ENCODE measurements around the gene TMEM69. TPM values are rescaled to one million over a fixed set of nuclear protein-coding genes. Genes with fewer than 3 reads are reported as not detected.
A peak's percentile ranks its signal among the peaks of the same experiment; 100 is the strongest.
"Not testable (repeated sequence)": the region's sequence is repeated elsewhere in the genome, so short reads cannot be mapped to it uniquely, and the experiment has no call there.

TMEM69 gene, protein sequence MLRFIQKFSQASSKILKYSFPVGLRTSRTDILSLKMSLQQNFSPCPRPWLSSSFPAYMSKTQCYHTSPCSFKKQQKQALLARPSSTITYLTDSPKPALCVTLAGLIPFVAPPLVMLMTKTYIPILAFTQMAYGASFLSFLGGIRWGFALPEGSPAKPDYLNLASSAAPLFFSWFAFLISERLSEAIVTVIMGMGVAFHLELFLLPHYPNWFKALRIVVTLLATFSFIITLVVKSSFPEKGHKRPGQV
- 9.3 and 13.1 TPM in 2 replicates for total RNA-seq

DNA sequence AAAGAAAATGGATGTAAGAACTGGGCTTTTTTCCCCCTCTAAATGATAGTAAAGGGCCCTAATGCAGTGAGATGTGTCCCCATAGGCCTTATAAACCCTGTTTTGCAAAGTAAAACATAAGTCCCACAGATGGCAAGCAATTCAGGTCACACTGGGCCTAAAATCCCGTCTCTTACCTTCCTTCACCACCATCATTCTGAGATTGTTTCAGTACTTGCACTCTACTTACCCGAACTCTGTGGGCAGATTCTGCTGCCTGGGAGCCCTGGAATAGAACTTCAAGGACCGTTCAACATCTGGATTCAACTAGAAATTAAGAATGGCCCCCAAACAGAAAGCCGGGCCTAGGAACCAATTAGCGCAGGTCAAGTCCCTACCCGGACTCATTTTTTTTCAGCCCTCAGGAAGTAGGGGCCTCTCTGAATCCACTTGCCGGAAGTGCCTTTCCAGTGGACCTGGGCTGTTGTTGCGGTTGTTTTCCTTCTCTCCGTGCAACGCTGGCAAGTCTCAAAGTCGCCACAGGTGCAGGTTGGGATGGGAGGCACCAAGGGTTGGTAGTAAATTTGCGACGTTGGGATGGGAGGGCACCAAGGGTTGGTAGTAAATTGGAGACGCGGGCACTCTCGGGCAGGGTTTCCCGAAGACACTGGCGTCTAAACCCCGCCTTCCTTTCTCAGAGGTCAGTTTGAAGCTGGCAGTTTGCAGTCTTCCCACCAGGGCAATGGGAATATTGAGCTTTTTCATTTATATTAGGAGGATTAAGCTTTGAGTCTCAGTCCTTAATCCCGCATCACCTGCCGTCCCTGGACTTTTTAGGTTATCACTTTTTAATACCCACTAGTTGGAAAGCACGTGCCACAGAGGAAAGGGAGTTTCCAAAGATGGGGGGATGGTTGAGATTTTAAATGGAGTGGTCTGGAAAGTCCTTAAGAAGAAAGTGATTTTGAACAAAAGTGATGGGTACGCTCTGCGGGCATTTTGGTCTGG is at the start of gene TMEM69:
TMEM69 (plus strand) TSS at position 428 of the 987 bp plus-strand sequence. CDS start 2,888 bp downstream, outside the sequence.
- peak; percentile 92 to 94 for DNase-seq (ENCODE audit: low read depth in 2 of 2)

DNA sequence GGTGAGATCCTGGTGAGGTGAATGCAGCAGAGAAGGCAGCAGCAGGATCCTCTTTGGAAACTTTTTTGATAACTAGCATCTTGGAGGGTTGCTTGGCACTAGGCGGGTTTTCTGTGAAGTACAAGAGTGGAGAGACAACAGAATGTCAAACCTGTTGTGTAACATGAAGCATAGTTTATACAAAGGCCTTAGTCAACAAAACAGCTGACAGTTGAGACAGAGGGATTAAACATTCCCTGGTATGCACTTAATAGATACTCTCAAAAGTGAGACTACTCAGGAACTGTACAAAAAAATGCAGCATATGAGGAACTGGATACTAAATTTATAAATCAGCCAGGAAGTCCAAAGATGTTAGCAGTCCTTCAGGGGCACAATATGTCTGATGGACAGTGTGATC is 47.7 kb upstream of the TMEM69 start:
- no peak for DNase-seq (ENCODE audit: low read depth in 2 of 2)

DNA sequence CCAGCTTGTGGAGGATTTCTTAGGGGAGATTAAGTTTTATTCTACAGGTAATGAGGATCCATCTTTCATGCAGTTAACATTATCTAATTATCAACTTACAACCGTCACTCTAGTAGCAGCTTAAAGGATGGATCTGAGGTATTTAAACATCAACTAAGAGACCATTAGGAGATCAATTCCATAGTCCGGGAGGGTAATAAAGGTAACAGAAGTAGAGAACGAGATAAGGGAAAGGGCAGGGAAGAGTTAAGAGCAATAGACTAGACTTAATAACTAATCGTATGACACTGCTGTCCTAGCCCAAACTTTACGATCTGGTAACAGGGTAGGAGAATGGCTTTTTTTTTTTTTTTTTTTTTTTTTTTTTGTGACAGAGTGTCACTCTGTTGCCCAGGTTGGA is 44.7 kb upstream of the TMEM69 start:
- no peak for DNase-seq (ENCODE audit: low read depth in 2 of 2)

DNA sequence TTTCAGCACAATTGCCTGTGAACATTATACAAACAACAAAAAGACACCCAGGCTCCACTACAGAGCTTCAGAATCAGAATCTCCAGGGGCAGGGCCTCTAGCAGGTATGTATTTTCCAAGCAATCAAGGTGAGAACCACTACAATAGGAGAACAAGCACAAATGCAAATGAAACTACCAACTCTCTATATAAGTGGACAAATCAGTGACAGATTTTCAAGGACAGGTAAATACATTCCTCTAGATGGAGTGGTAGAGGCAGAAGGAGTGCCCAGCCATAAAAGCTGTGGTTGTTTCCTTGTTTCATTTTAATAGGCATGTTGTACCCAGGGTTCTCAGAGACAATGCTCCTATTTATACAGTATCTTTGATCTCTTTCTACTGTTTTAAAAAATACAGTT is 44.0 kb upstream of the TMEM69 start:
- no peak for DNase-seq (ENCODE audit: low read depth in 2 of 2)

DNA sequence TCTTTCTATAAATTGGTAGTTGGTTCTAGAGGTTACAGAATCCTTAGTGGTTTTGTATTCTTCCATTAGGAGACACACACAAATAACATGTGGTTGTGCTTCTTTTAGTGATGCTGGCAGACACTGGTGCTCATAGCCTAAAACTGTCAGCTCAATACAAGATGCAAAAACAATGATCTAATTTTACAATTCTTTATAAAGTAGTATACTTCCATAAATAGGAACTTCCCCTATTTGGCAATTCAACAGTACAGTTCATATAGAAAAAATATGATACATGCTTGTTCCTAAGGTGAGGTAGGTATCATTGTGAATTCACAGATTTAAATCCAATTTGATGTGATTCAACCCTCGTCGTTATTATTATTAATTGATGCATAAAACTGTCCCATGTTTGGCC is 43.3 kb upstream of the TMEM69 start:
- DNase-seq (ENCODE audit: low read depth in 2 of 2) = no peak

DNA sequence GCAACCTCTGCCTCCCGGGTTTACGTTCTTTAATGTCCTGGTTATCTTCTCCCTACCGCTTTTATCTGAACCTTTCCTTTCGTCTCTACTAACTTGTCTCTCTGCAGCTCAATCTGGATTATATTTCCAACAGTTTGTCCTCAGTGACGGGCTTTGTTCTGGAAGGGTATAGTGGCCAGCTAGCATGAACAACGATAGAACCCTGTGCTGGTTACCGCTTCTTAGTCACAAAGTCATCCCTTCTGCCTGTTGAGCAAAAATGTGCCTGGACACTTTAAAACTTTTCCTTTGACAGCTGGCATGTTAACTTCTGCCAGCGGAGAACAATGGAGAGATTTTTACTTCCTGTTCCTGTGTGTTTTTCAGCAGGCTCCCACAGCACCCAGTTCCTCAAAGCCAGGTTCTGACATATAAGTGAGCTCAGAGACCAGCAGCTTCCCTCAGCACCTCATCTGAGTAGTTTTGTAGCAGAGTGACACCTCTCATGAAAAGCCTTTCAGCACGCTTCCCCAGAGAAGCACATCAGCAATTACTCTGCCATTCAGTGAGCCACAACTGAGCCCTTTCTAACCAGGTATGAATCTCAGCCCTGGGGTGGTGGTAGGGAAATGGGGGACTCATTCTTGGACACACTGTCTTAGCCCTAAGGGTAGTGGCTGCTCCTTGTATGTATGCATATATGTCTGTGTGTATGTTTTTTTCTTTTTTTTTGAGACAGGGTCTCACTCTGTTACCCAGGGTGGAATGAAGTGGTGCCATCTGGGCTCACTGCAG is 40.5 kb upstream of the TMEM69 start:
- DNase-seq (ENCODE audit: low read depth in 2 of 2) = peak; percentile 56 to 67

DNA sequence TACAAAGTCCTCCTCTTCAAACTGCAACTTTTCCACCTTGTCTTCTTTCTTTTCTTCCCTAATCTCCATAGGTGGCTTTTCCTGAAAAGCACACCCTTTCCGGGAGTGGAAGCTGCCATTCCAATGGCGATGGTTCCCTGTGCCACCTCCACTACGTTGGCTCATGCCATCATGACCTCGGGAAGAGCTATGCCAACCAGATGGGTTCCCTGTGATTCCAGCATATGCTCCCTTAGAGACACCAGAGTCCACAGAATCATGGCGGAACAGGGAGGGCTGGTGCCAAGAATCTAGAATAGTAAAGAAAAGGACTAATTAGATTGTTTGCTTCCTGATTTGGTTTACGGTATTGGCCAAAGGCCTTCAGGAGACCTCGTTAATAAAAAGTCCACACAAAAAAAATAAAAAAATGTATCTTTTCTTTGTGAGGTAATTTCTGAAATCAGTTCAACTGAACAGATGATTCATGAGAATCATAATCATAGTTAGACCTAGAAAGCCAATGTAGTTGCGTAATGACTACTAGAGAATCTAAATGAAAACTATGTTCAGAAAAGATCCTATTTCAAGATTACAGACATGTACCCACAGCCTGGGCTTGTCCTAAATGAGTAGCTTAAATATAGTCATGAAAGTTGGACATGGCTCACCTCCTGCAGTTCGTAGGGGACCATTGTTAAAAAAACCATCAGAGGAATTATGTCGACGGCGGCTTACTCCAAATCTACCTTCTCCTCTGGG is 33.3 kb upstream of the TMEM69 start:
- DNase-seq (ENCODE audit: low read depth in 2 of 2) = no peak

DNA sequence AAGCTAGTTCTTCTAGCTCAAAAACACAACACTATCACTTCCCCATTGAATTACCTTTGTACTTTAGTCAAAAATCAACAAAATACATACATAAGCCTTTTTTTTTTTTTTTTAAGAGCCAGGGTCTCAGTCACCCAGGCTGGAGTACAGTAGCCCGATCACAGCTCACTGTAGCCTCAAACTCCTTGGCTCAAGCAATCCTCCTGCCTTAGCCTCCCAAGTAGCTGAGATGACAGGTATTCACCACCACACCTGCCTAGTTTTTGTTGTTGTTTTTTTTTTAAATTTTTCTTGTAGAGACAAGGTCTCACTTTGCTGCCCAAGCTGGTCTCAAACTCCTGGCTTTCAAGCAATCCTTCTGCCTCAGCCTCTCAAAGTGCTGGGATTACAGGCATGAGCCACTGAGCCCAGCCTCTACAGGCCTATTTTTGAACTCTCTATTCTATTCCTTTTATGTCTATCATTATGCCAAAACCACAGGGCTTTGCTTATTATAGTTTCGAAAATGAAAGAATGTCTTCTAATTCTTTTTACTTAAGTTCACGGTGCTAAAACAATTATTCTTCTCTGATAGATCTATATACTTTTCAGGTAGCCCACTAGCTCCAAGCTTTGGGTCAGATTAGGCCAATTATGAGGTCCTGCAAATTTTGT is 31.3 kb upstream of the TMEM69 start:
- DNase-seq (ENCODE audit: low read depth in 2 of 2) = no peak

DNA sequence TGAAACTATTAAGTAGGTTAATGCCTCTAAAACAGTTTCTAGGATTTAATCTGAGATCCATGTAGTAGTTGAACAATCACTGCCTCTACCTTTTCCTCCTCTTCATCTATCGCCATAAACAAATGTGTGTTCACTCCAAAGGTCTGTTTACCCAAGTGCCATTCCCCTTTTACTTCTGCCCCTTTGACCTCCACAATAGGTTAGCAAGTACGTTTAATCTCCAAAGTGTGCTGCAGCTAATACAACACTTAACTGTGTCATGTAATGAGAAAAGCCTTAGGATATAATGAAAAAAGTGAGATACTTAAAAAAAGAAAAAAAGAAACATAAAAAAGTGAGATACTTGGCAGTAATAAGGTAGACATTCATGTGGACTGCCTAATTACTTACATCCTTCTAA is 29.8 kb upstream of the TMEM69 start:
- no peak for DNase-seq (ENCODE audit: low read depth in 2 of 2)

DNA sequence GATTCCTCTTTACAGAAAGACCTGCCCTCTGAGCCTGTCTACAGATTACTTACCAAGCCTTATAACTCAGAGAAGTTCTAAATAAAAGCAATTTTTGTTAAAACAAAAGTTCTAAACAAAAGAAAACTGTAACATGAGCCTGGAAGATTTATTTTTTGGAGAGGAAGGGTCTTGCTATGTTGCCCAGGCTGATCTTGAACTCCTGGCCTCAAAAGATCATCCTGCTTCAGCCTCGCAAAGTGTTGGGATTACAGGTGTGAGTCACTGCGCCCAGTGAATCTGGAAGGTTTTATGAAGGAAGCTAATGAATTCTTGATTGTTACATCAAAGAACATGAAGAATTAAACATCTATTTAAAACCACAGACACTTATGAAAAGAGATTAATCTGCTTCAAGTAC is 28.8 kb upstream of the TMEM69 start:
- DNase-seq (ENCODE audit: low read depth in 2 of 2) = no peak

DNA sequence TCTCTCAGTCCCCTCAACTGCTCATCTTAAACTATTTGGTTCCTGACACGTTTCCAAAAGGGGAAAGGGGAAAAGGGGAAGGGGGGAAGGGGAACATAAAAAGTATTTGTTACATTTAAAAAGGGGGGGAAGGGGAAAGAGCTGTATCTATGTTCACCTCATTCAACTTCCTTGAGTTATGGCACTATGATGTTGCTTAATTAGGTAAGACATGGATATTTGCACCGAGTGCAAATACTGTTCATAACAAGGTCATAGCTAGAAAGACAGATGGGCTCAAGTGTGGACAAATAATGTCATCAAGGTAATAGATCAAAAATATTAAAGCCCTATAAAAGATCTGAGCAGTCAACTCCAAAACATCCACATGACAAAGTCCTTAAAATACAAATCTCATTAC is 27.6 kb upstream of the TMEM69 start:
- DNase-seq (ENCODE audit: low read depth in 2 of 2) = no peak

DNA sequence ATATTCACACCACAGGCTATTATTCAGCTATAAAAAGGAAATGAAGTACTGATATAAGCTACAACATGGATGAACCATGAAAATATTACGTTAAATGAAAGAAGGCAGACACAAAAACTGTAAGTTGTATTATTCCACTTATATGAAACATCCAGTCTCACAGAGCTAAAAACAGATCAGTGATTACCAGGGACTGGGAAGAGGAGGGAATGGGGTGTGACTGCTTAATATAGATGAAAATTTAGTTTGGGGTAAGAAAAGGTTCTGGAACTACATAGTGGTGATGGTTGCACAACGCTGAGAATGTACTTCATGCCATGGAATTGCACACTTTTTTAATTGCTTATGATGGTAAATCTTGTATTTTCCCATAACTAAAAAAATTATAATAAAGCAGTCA is 21.1 kb upstream of the TMEM69 start:
- DNase-seq (ENCODE audit: low read depth in 2 of 2) = no peak

DNA sequence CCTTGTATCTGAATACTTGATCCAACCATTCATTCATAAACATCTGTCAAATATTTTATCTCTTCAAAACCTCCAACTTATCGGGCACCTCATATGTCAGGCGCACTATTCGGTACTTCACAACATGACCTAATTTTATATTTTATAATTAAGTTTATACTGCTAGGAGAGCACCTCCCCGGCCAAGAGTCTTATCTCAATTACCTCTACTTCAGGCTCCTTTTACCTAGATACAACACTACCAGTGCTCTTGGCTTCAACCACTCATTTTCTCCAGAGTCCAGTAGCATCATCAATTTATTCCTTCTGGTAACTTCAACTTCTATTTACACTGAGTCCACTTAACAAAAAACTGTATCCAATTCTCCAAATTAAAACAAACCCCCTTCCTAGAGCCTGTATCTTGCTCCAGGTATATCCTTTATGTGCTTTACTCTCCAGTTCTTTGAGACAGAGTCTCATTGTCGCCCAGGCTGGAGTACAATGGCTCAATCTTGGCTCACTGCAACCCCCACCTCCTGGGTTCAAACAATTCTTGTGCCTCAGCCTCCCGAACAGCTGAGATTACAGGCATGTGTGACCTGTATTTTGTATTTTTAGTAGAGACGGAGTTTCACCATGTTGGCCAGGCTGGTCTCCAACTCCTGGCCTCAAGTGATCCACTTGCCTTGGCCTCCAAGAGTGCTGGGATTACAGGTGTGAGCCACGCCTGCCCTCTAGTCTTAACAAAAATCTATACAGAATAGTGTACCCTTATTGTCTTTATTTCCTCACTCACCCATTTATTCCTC is 20.5 kb upstream of the TMEM69 start:
- DNase-seq (ENCODE audit: low read depth in 2 of 2) = no peak

DNA sequence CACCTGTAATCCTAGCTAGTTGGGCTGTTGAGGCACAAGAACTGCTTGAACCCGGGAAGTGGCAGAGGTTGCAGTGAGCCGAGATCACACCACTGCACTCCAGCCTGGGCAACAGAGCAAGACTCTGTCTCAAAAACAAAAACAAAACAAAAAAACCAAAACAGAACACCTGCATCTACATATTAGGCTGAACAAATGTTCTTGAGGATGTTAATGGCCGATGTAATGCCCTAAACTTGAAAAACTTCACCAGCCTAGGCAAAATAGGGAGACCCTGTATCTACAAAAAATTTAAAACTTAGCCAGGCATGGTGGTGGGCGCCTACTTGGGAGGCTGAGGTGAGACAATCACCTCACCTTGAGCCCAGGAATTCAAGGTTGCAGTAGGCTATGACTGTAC is 19.5 kb upstream of the TMEM69 start:
- DNase-seq (ENCODE audit: low read depth in 2 of 2) = no peak

DNA sequence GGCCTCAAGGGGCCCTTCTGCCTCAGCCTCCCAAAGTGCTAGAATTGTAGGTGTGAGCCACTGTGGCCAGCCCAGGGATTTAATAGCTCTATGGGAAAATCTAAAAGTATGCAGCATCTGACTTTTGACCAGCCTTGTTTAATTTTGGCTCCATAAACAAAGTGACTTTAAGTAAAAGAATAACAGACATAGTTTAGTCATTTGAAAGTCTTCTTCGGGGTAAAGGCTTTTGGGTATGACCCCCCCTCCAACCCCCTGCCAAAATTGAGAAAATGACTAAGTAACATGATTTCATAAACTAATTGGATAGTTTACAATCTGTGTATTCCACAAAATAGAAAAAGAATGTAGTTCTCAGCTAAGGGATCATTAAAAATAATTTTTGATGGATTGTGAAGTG is 18.6 kb upstream of the TMEM69 start:
- no peak for DNase-seq (ENCODE audit: low read depth in 2 of 2)

DNA sequence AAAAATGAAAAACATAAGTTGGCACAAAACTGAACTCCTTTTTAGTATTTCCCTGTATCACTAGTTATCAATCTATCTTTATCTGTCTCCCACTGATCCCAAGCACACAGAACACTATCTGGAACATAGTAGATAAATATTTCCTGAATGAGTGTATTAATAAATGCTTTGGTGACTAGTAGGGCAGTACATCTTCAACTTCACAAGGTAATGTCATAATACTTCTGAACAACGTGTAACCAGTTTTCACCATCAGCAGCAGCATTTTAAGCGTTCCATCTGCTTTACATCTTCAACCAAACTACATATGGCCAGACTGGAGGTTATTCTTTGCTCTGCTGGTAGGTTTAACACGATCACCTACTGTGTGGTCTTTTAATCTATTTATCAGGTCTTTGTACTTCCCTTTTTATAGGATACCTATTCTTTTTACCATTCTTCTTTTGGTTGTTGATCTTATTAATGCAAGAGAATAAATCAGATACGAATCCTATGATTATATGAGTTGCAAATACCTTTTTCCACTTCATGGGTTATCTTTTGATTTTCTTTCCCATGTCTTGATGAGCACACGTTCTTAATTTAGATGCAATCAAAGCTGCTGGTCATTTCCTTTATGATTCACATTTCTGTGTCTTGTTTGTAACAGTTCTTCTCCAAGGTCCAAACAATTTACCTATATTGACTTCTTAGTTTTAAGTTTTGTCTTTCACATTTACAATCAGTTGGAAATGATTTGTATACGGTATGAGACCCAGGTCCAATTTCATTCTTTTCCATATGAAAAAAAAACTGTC is 17.9 kb upstream of the TMEM69 start:
- peak in 1 of 2 donors; percentile 60 for DNase-seq (ENCODE audit: low read depth in 2 of 2)

DNA sequence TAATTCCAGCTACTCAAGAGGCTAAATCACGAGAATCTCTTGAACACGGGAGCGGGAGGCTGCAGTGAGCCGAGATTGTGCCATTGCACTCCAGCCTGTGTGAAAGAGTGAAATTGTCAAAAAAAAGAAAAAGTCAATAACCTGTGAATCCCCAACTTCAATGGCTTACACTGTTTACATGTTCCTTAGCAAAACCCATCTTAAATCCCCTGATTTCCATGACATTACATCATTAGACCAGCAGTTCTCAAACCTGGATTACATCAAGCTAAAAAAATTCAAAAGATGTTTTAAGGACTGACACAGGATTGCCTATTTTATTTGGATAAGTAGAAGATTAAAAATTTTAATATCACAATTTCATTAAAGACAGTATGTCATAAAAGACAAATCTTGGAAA is 14.0 kb upstream of the TMEM69 start:
- DNase-seq (ENCODE audit: low read depth in 2 of 2) = no peak

DNA sequence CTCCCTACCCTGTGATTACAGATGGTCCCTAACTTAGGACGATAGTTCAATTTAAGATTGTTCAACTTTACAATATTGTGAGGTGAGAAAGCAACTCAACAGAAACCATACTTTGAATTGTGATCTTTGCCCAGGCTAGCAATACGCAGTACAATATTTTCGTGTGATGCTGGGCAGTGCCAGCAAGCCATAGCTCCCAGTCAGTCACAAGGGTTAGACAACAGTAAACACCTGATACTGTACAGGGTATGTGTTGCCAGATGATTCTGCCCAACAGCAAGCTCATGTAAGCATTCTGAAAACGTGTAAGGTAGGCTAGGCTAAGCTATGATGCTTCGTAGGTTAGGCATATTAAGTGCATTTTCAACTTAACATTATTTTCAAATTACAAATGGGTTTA is 13.5 kb upstream of the TMEM69 start:
- no peak for DNase-seq (ENCODE audit: low read depth in 2 of 2)

DNA sequence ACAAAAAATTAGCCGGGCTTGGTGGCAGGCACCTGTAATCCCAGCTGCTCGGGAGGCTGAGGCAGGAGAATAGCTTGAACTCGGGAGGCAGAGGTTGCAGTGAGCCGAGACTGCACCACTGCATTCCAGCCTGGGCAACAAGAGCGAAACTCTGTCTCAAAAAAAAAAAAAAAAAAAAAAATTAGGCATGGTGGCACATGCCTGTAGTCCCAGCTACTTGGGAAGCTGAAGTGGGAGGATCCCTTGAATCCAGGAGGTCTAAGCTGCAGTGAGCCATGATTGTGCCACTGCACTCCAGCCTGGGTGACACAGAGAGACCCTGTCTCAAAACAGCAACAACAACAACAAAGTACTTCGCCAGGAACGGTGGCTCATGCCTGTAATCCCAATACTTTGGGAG is 11.4 kb upstream of the TMEM69 start:
- DNase-seq (ENCODE audit: low read depth in 2 of 2) = not testable (repeated sequence)

All from lung microvascular endothelial cell (primary cell).